Measurements from ENCODE around the gene COL23A1. TPM values are rescaled to one million over a fixed set of nuclear protein-coding genes. Genes with fewer than 3 reads are reported as not detected.

The COL23A1 gene
- total and polyA plus RNA-seq, 5 donors from 2014 or later = not detected

GRCh38 chr5:178466342-178466741, 123.9 kb downstream of the COL23A1 start:
- Mint-ChIP-seq H3K4me3 (no peak overlapping the region), H3K27ac (no peak overlapping the region), H3K9me3 (no peaks in the 10 kb centered on the region), H3K27me3 (no peaks in the 10 kb centered on the region), H3K36me3 (no peaks in the 10 kb centered on the region), H3K4me1 (no peaks in the 10 kb centered on the region)
- H3K27ac ChIP-seq (ENCODE audit: insufficient read depth, low read length, poor library complexity, severe bottlenecking) = no peak overlapping the region
- no peak for DNase-seq
- H3K9me3 ChIP-seq (ENCODE audit: control insufficient read depth in 2 of 2, low read length in 2 of 2) = no peaks in the 10 kb centered on the region
- no peaks in the 10 kb centered on the region for H3K27me3 ChIP-seq (ENCODE audit: control insufficient read depth, insufficient read depth, low read length)
- no peaks in the 10 kb centered on the region for H3K36me3 ChIP-seq (ENCODE audit: control insufficient read depth, insufficient read depth, low read length)
- no peak for ATAC-seq (ENCODE audit: low read depth in 2 of 2)
- H3K4me3 ChIP-seq (ENCODE audit: low read depth, low read length) = no peak overlapping the region
- no peaks in the 10 kb centered on the region for H3K4me1 ChIP-seq (ENCODE audit: control insufficient read depth, insufficient read depth, low read length, poor library complexity, severe bottlenecking)

- Histone ChIP-seq H3K27ac (ENCODE audit: insufficient read depth, low read length, poor library complexity, severe bottlenecking) (no peak overlapping the region), H3K4me3 (ENCODE audit: low read depth, low read length) (no peak overlapping the region), H3K9me3 (ENCODE audit: control insufficient read depth in 2 of 2, low read length in 2 of 2) (no peaks in the 10 kb centered on the region), H3K4me1 (ENCODE audit: control insufficient read depth, insufficient read depth, low read length, poor library complexity, severe bottlenecking) (no peaks in the 10 kb centered on the region), H3K36me3 (ENCODE audit: control insufficient read depth, insufficient read depth, low read length) (no peaks in the 10 kb centered on the region), H3K27me3 (ENCODE audit: control insufficient read depth, insufficient read depth, low read length) (no peaks in the 10 kb centered on the region)
- Mint-ChIP-seq H3K4me3 (no peak overlapping the region), H3K27me3 (no peaks in the 10 kb centered on the region), H3K4me1 (no peaks in the 10 kb centered on the region), H3K36me3 (no peaks in the 10 kb centered on the region), H3K27ac (no peak overlapping the region), H3K9me3 (no peaks in the 10 kb centered on the region)
- DNase-seq (no peak), ATAC-seq (ENCODE audit: low read depth in 2 of 2) (no peak)
Measured at GRCh38 chr5:178465861-178466288, 124.3 kb downstream of the COL23A1 start.

DNA sequence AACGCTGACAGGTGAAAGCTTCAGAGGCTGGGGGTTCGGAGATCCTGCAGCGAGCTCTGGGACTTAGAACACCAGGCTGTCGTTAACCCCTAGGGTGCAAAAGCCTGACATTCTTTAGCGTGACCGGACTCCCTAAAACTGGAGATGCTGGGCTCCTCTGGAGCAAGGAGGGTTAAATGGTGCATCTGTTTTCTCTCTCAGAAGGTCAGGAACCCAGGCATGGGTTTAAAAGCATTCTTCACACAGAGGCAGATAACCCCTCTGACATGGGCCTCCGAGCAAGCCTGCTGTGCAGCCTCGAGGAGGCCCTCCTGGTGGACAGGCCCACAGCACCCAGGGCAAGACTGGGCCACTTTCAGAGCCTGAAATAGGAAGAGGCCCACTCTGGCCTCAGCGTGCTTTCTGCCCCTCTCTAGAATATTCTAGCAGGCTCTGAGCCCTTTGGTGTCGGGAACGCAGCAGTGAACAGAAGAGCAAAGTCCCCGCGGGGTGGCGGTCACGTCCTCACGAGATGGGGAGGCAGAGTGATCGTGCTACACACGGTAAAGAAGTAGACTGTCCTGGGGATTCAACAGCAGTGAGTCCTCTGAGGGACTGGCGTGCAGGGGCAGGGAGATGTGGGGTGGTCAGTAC, 124.8 kb downstream of the COL23A1 start:
- H3K4me3 ChIP-seq (ENCODE audit: low read depth, low read length) = no peak overlapping the region
- no peaks in the 10 kb centered on the region for H3K4me1 ChIP-seq (ENCODE audit: control insufficient read depth, insufficient read depth, low read length, poor library complexity, severe bottlenecking)
- H3K27me3 Mint-ChIP-seq = no peaks in the 10 kb centered on the region
- H3K27me3 ChIP-seq (ENCODE audit: control insufficient read depth, insufficient read depth, low read length) = no peaks in the 10 kb centered on the region
- no peaks in the 10 kb centered on the region for H3K4me1 Mint-ChIP-seq
- H3K9me3 Mint-ChIP-seq = no peaks in the 10 kb centered on the region
- no peaks in the 10 kb centered on the region for H3K36me3 Mint-ChIP-seq
- no peaks in the 10 kb centered on the region for H3K9me3 ChIP-seq (ENCODE audit: control insufficient read depth in 2 of 2, low read length in 2 of 2)
- H3K4me3 Mint-ChIP-seq = no peak overlapping the region
- DNase-seq (no peak), ATAC-seq (ENCODE audit: low read depth in 2 of 2) (no peak)
- no peaks in the 10 kb centered on the region for H3K36me3 ChIP-seq (ENCODE audit: control insufficient read depth, insufficient read depth, low read length)
- no peak overlapping the region for H3K27ac Mint-ChIP-seq
- H3K27ac ChIP-seq (ENCODE audit: insufficient read depth, low read length, poor library complexity, severe bottlenecking) = no peak overlapping the region

- Mint-ChIP-seq H3K36me3 (no peaks in the 10 kb centered on the region), H3K4me3 (no peak overlapping the region), H3K27me3 (no peaks in the 10 kb centered on the region), H3K27ac (no peak overlapping the region), H3K9me3 (no peaks in the 10 kb centered on the region), H3K4me1 (no peaks in the 10 kb centered on the region)
- Histone ChIP-seq H3K4me1 (ENCODE audit: control insufficient read depth, insufficient read depth, low read length, poor library complexity, severe bottlenecking) (no peaks in the 10 kb centered on the region), H3K36me3 (ENCODE audit: control insufficient read depth, insufficient read depth, low read length) (no peaks in the 10 kb centered on the region), H3K27ac (ENCODE audit: insufficient read depth, low read length, poor library complexity, severe bottlenecking) (no peak overlapping the region), H3K27me3 (ENCODE audit: control insufficient read depth, insufficient read depth, low read length) (no peaks in the 10 kb centered on the region), H3K9me3 (ENCODE audit: control insufficient read depth in 2 of 2, low read length in 2 of 2) (no peaks in the 10 kb centered on the region), H3K4me3 (ENCODE audit: low read depth, low read length) (no peak overlapping the region)
- ATAC-seq (ENCODE audit: low read depth in 2 of 2) = no peak
- DNase-seq = no peak
Measured at GRCh38 chr5:178464431-178465048, 125.7 kb downstream of the COL23A1 start.

- Mint-ChIP-seq H3K9me3 (no peaks in the 10 kb centered on the region), H3K4me1 (peaks cover 0 to 2% (median 0%) of the 10 kb centered on the region in 4 donors), H3K27ac (no peak overlapping the region), H3K27me3 (no peaks in the 10 kb centered on the region), H3K36me3 (no peaks in the 10 kb centered on the region), H3K4me3 (no peak overlapping the region)
- no peaks in the 10 kb centered on the region for H3K9me3 ChIP-seq (ENCODE audit: control insufficient read depth in 2 of 2, low read length in 2 of 2)
- H3K27me3 ChIP-seq (ENCODE audit: control insufficient read depth, insufficient read depth, low read length) = no peaks in the 10 kb centered on the region
- DNase-seq (no peak), ATAC-seq (ENCODE audit: low read depth in 2 of 2) (no peak)
- no peaks in the 10 kb centered on the region for H3K4me1 ChIP-seq (ENCODE audit: control insufficient read depth, insufficient read depth, low read length, poor library complexity, severe bottlenecking)
- no peak overlapping the region for H3K4me3 ChIP-seq (ENCODE audit: low read depth, low read length)
- H3K27ac ChIP-seq (ENCODE audit: insufficient read depth, low read length, poor library complexity, severe bottlenecking) = no peak overlapping the region
- H3K36me3 ChIP-seq (ENCODE audit: control insufficient read depth, insufficient read depth, low read length) = no peaks in the 10 kb centered on the region
Measured at GRCh38 chr5:178463321-178464155, 126.7 kb downstream of the COL23A1 start.

DNA sequence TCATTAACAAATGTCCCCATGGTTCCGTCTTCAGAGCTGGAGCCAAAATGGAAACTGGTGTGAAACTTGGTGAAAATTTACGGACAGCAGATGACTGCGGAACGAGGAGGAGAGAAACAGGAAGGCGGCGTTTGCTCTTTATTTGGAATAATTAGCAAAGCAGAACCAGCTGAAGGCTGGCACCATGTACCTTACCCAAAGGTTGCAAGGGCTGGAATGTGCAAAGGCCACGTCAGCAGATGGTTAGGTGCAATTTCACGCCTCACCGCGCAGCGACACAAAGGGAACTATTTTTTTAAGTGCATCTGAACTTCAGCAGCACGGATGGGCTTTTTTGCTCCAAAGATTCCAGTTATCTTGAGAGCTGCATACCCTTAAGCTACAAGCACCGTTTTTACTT, 127.4 kb downstream of the COL23A1 start:
- H3K4me3 ChIP-seq (ENCODE audit: low read depth, low read length) = no peak overlapping the region
- Mint-ChIP-seq H3K27ac (no peak overlapping the region), H3K27me3 (no peaks in the 10 kb centered on the region), H3K4me3 (no peak overlapping the region), H3K36me3 (no peaks in the 10 kb centered on the region), H3K4me1 (peaks cover 0 to 2% (median 0%) of the 10 kb centered on the region in 4 donors), H3K9me3 (no peaks in the 10 kb centered on the region)
- ATAC-seq (ENCODE audit: low read depth in 2 of 2) = no peak
- H3K27ac ChIP-seq (ENCODE audit: insufficient read depth, low read length, poor library complexity, severe bottlenecking) = no peak overlapping the region
- no peaks in the 10 kb centered on the region for H3K36me3 ChIP-seq (ENCODE audit: control insufficient read depth, insufficient read depth, low read length)
- DNase-seq = no peak
- no peaks in the 10 kb centered on the region for H3K9me3 ChIP-seq (ENCODE audit: control insufficient read depth in 2 of 2, low read length in 2 of 2)
- H3K4me1 ChIP-seq (ENCODE audit: control insufficient read depth, insufficient read depth, low read length, poor library complexity, severe bottlenecking) = no peaks in the 10 kb centered on the region
- H3K27me3 ChIP-seq (ENCODE audit: control insufficient read depth, insufficient read depth, low read length) = no peaks in the 10 kb centered on the region

DNA sequence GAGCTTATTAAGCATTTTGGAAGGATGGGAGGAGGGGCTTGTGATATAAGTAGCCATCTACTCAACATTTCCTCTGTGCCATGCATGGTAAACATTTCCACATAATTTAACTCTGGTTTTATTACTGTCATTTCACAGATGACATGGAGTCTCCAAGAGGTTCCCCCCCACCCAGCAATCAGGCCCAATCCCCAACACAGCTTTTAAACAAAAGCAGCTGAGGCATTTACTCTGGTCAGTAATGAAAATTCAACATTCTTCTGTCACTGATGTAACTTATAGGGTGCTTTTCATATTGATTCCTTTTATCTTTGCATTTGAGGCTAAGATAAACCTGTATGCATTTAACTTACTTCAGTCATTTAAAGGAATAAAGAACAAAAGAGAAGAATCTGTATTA, 128.1 kb downstream of the COL23A1 start:
- ATAC-seq (ENCODE audit: low read depth in 2 of 2) (no peak), DNase-seq (no peak)
- H3K36me3 ChIP-seq (ENCODE audit: control insufficient read depth, insufficient read depth, low read length) = no peaks in the 10 kb centered on the region
- no peak overlapping the region for H3K4me3 ChIP-seq (ENCODE audit: low read depth, low read length)
- no peak overlapping the region for H3K27ac Mint-ChIP-seq
- H3K9me3 ChIP-seq (ENCODE audit: control insufficient read depth in 2 of 2, low read length in 2 of 2) = no peaks in the 10 kb centered on the region
- no peaks in the 10 kb centered on the region for H3K36me3 Mint-ChIP-seq
- no peaks in the 10 kb centered on the region for H3K4me1 ChIP-seq (ENCODE audit: control insufficient read depth, insufficient read depth, low read length, poor library complexity, severe bottlenecking)
- H3K27ac ChIP-seq (ENCODE audit: insufficient read depth, low read length, poor library complexity, severe bottlenecking) = no peak overlapping the region
- no peaks in the 10 kb centered on the region for H3K27me3 ChIP-seq (ENCODE audit: control insufficient read depth, insufficient read depth, low read length)
- H3K4me3 Mint-ChIP-seq = no peak overlapping the region
- no peaks in the 10 kb centered on the region for H3K9me3 Mint-ChIP-seq
- no peaks in the 10 kb centered on the region for H3K27me3 Mint-ChIP-seq
- peaks cover 0 to 2% (median 0%) of the 10 kb centered on the region in 4 donors for H3K4me1 Mint-ChIP-seq

All from CD4-positive, CD25-positive, alpha-beta regulatory T cell (primary cell).